Measurements from ENCODE around the gene PRKD1.

PRKD1 gene

DNA sequence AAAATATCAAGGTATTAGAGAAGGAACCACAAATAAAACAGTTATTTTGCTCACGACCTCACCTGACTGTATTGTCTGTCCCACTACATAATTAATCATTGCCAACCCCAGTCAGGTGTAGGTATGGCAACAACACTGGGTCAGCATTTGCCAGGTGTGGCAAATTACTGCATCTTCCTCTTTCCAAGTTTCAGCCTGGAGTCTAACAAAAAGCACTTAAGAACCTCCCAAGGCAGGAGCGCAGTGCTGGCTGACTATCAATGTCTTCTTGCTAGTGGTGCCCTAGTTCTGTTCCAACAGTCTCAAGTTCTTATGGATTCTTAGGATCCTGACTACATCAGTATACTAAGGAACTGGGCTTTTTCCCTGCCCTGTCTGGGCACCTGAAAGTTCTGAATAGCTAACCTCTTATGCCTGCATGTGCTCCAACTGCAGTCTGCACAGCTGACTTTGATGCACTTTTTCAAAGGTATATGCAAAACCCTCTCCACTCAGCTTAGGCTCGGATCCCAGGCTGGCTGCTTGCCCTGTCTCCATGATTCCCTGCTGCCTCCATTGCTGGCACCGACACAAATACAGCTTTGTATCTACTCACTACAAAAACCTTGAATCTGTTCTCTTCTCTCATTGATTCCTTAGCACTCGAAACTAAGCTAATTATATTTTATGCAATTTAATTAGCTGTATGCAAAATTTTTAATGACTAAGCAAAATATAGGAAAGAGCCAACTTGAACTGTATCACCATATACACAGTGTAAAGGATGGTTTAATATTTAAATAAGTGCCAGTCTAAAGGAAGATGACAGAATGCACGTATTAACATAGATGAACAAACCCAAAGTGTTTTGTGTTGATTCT, 113.3 kb downstream of the PRKD1 start:
- DNase-seq (no peak), ATAC-seq (ENCODE audit: insufficient read depth, low read depth) (no peak)
- Histone ChIP-seq H3K9me3 (ENCODE audit: insufficient read depth, low read length, severe bottlenecking) (no peaks in the 10 kb centered on the region), H3K27me3 (ENCODE audit: insufficient read depth, low read length, poor library complexity) (no peaks in the 10 kb centered on the region), H3K27ac (ENCODE audit: low read length) (no peak overlapping the region), H3K79me2 (ENCODE audit: insufficient read depth, low read length) (no peaks in the 10 kb centered on the region), H4K20me1 (ENCODE audit: insufficient read depth, low read length) (no peaks in the 10 kb centered on the region), H3K4me3 (ENCODE audit: low read depth in 1 of 2, low read length in 2 of 2) (no peak overlapping the region), H2AFZ (ENCODE audit: low read depth, low read length) (no peak overlapping the region), H3K9ac (ENCODE audit: low read depth, low read length) (no peak overlapping the region), H3K4me1 (ENCODE audit: insufficient read depth, low read length) (no peaks in the 10 kb centered on the region), H3K4me2 (ENCODE audit: insufficient read depth, low read length) (no peak overlapping the region), H3K36me3 (ENCODE audit: insufficient read depth, low read length) (no peaks in the 10 kb centered on the region)
- TF ChIP-seq, protein P1, sequence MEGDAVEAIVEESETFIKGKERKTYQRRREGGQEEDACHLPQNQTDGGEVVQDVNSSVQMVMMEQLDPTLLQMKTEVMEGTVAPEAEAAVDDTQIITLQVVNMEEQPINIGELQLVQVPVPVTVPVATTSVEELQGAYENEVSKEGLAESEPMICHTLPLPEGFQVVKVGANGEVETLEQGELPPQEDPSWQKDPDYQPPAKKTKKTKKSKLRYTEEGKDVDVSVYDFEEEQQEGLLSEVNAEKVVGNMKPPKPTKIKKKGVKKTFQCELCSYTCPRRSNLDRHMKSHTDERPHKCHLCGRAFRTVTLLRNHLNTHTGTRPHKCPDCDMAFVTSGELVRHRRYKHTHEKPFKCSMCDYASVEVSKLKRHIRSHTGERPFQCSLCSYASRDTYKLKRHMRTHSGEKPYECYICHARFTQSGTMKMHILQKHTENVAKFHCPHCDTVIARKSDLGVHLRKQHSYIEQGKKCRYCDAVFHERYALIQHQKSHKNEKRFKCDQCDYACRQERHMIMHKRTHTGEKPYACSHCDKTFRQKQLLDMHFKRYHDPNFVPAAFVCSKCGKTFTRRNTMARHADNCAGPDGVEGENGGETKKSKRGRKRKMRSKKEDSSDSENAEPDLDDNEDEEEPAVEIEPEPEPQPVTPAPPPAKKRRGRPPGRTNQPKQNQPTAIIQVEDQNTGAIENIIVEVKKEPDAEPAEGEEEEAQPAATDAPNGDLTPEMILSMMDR (IDR thresholded peaks at IDR 0.05; ENCODE audit: borderline replicate concordance, extremely low read depth, low read length, poor library complexity, severe bottlenecking) = no peak
- TF ChIP-seq EZH2 (IDR thresholded peaks at IDR 0.05; ENCODE audit: borderline replicate concordance, low read depth, low read length, severe bottlenecking) = no peak

DNA sequence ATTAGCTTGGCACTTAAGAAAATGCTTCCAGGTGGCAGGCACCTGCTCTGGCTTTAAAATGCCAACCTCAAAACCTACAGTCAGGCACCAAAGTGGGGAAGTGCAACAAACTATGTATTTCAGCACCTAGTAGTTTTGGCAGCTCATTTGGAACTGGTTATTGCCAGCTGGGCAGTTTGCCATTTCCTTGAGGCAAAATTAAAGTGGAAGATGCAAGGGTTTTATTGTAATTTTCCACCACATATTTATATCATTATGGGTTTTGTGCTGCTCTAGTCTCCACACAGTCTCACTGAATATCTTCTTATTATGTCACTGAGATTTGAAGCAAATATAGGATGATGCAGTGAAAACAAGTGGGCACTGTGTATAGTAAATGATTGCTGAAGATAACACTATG, 117.0 kb downstream of the PRKD1 start:
- Histone ChIP-seq H3K27ac (ENCODE audit: low read length) (no peak overlapping the region), H4K20me1 (ENCODE audit: insufficient read depth, low read length) (no peaks in the 10 kb centered on the region), H3K4me1 (ENCODE audit: insufficient read depth, low read length) (no peaks in the 10 kb centered on the region), H3K36me3 (ENCODE audit: insufficient read depth, low read length) (no peaks in the 10 kb centered on the region), H3K9ac (ENCODE audit: low read depth, low read length) (no peak overlapping the region), H3K79me2 (ENCODE audit: insufficient read depth, low read length) (no peaks in the 10 kb centered on the region), H3K27me3 (ENCODE audit: insufficient read depth, low read length, poor library complexity) (no peaks in the 10 kb centered on the region), H3K9me3 (ENCODE audit: insufficient read depth, low read length, severe bottlenecking) (no peaks in the 10 kb centered on the region), H2AFZ (ENCODE audit: low read depth, low read length) (no peak overlapping the region), H3K4me3 (ENCODE audit: low read depth in 1 of 2, low read length in 2 of 2) (no peak overlapping the region), H3K4me2 (ENCODE audit: insufficient read depth, low read length) (no peak overlapping the region)
- no peak for TF ChIP-seq EZH2 (IDR thresholded peaks at IDR 0.05; ENCODE audit: borderline replicate concordance, low read depth, low read length, severe bottlenecking)
- TF ChIP-seq, protein P1 (IDR thresholded peaks at IDR 0.05; ENCODE audit: borderline replicate concordance, extremely low read depth, low read length, poor library complexity, severe bottlenecking) = no peak
- DNase-seq (no peak), ATAC-seq (ENCODE audit: insufficient read depth, low read depth) (no peak)

DNA sequence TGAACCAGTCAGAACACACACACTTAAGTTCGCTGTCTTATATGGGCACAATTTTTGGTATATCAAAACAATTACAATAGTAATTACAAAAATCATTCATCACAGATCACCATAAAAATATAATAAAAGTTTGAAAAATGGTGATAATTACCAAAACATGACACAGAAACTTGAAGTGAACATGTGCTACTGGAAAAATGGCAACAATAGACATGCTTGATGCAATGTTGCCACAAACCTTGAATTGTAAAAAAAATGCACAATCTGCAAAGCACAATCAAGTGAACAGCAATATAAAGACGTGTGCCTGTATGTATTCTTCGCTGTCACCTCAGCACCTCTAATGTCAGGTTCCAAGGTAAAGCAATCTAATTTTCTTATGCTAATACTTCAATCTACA, 117.6 kb downstream of the PRKD1 start:
- Histone ChIP-seq H3K36me3 (ENCODE audit: insufficient read depth, low read length) (no peaks in the 10 kb centered on the region), H3K4me3 (ENCODE audit: low read depth in 1 of 2, low read length in 2 of 2) (no peak overlapping the region), H3K79me2 (ENCODE audit: insufficient read depth, low read length) (no peaks in the 10 kb centered on the region), H3K9me3 (ENCODE audit: insufficient read depth, low read length, severe bottlenecking) (no peaks in the 10 kb centered on the region), H3K9ac (ENCODE audit: low read depth, low read length) (no peak overlapping the region), H3K27me3 (ENCODE audit: insufficient read depth, low read length, poor library complexity) (no peaks in the 10 kb centered on the region), H3K27ac (ENCODE audit: low read length) (no peak overlapping the region), H4K20me1 (ENCODE audit: insufficient read depth, low read length) (no peaks in the 10 kb centered on the region), H3K4me2 (ENCODE audit: insufficient read depth, low read length) (no peak overlapping the region), H3K4me1 (ENCODE audit: insufficient read depth, low read length) (no peaks in the 10 kb centered on the region), H2AFZ (ENCODE audit: low read depth, low read length) (no peak overlapping the region)
- ATAC-seq (ENCODE audit: insufficient read depth, low read depth) = no peak
- no peak for DNase-seq
- TF ChIP-seq EZH2 (IDR thresholded peaks at IDR 0.05; ENCODE audit: borderline replicate concordance, low read depth, low read length, severe bottlenecking) = no peak

DNA sequence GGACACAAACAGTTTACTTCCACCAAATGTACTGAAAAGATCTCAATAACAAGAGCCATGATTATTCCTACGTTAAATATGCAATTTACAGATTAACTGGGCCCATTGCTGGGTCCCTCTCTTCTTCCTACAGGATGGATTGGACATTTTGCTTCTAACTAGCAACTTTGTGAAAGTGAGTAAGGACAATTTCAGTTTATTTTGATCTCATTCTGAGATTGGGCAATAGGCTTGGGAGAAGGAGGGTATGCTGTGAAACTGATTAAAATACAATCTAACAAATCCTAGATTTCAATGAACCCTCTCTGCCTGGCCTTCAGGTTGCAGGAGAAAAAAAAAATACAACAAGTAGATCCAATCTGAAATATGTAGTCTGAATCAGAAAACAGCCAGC, 121.5 kb downstream of the PRKD1 start:
- ATAC-seq (ENCODE audit: insufficient read depth, low read depth) = no peak
- no peaks in the 10 kb centered on the region for H3K36me3 ChIP-seq (ENCODE audit: insufficient read depth, low read length)

More for the DNA sequence above, 121.5 kb downstream of the PRKD1 start:
- Histone ChIP-seq H3K9me3 (ENCODE audit: insufficient read depth, low read length, severe bottlenecking) (no peaks in the 10 kb centered on the region), H4K20me1 (ENCODE audit: insufficient read depth, low read length) (no peaks in the 10 kb centered on the region), H3K27ac (ENCODE audit: low read length) (no peak overlapping the region), H2AFZ (ENCODE audit: low read depth, low read length) (no peak overlapping the region), H3K4me3 (ENCODE audit: low read depth in 1 of 2, low read length in 2 of 2) (no peak overlapping the region), H3K4me1 (ENCODE audit: insufficient read depth, low read length) (no peaks in the 10 kb centered on the region), H3K4me2 (ENCODE audit: insufficient read depth, low read length) (no peak overlapping the region), H3K9ac (ENCODE audit: low read depth, low read length) (no peak overlapping the region), H3K79me2 (ENCODE audit: insufficient read depth, low read length) (no peaks in the 10 kb centered on the region), H3K27me3 (ENCODE audit: insufficient read depth, low read length, poor library complexity) (no peaks in the 10 kb centered on the region)
- no peak for DNase-seq
- TF ChIP-seq, protein P1 (IDR thresholded peaks at IDR 0.05; ENCODE audit: borderline replicate concordance, extremely low read depth, low read length, poor library complexity, severe bottlenecking) = no peak
- no peak for TF ChIP-seq EZH2 (IDR thresholded peaks at IDR 0.05; ENCODE audit: borderline replicate concordance, low read depth, low read length, severe bottlenecking)

All from DND-41 (cell line).